SJSA1 (cell line): Measurements from ENCODE around the gene PLD1. TPM values are rescaled to one million over a fixed set of nuclear protein-coding genes. Genes with fewer than 3 reads are reported as not detected.

Source experiments
- total RNA-seq: library from RNA; depleted of rRNA; stranded (reverse); fragments of >200 nt; shearing (Covaris generic); gene quantifications from 2 replicates; pipeline ENCODE4 v1.2.3, GENCODE V29; 2014; rRNA removed

PLD1 gene
- total RNA-seq, 1 experiment from 2014 or later: 3.3 TPM

Other genes starting within 250 kb of the PLD1 start
- not detected in 2 replicates for gene TMEM212, start 32.9 kb upstream of the PLD1 start, total RNA-seq
- gene FNDC3B, start 229.1 kb upstream of the PLD1 start, total RNA-seq: 42.7 and 73.4 TPM in 2 replicates